ENCODE results near the gene TEAD1. TPM values are rescaled to one million over a fixed set of nuclear protein-coding genes. Genes with fewer than 3 reads are reported as not detected.

The TEAD1 gene
- total and polyA plus RNA-seq, 9 of the 15 experiments (the other 6 are each of a cell fraction or from before 2014, with no cell fraction given) = 1.7 to 17.7 (median 10.8) TPM

DNA sequence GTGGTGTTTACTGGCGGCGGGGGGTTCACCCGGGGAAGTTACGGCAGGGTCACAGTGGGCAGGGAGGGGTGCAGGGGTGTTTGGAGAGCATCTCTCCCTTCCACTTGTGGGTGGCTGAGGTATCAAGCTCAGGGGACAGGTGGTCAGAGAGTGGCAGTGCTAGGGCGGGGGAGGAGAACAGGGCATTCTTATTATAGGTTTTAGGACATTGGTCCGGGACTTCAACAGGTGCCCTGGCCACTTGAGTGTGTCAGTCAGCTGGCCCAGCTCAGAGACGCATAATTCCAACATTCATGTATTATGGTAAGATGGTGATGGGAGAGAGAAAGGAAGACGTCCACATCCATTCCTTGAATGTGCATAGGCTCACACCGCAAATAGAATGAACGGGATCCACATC lies 101.7 kb downstream of the TEAD1 start:
- ChIA-PET CTCF (ENCODE audit: low intra/inter-chr PET ratio) (no interaction called here), POLR2A (interaction anchor here (0.6 to 0.9 kb wide), 4 partner anchors 10 to 80 kb away, joined by 3 read pairs; no protein-coding TSS in a partner anchor)
- Histone ChIP-seq H2AFZ (ENCODE audit: low read depth, low read length) (no peak overlapping the region), H3K4me1 (replicated peaks in 1 of 2; ENCODE audit: control insufficient read depth in 2 of 2, insufficient read depth in 2 of 2, low read length in 2 of 2) (no peaks in the 10 kb centered on the region; a peak in 2 of 5 replicates), H4K20me1 (replicated peaks; ENCODE audit: control insufficient read depth, insufficient read depth, low read length) (no peaks in the 10 kb centered on the region), H3K4me2 (ENCODE audit: insufficient read depth, low read length) (no peak overlapping the region), H3K9me3 (replicated peaks; ENCODE audit: control insufficient read depth, insufficient read depth, low read depth, low read length) (no peaks in the 10 kb centered on the region), H3K9ac (ENCODE audit: insufficient read depth in 1 of 2, low read depth in 2 of 2, low read length in 2 of 2) (no peak overlapping the region), H3K27me3 (ENCODE audit: control insufficient read depth in 2 of 2, insufficient read depth in 2 of 2, low read length in 2 of 2) (no peaks in the 10 kb centered on the region), H3K36me3 (ENCODE audit: control insufficient read depth, insufficient read depth, low read length) (no peaks in the 10 kb centered on the region), H3K4me3 (no peak overlapping the region), H3K27ac (ENCODE audit: extremely low read depth, low read depth, low read length) (no peak overlapping the region), H3K79me2 (ENCODE audit: control insufficient read depth, insufficient read depth, low read length) (no peaks in the 10 kb centered on the region), H3K9me1 (ENCODE audit: control insufficient read depth, insufficient read depth, low read length) (no peaks in the 10 kb centered on the region)
- DNase-seq (ENCODE audit: extremely low read depth in 1 of 4, low spot score in 3 of 4) (no peak), ATAC-seq (no peak), FAIRE-seq (no peak)
- WGBS (ENCODE audit: insufficient coverage, low coverage, missing lambda C conversion rate) = 89% methylated on average over 10 of the region's 10 CpGs
- intact Hi-C loops (cut with micrococcal nuclease) (no loop called here), in situ Hi-C loops (cut with MboI) (no loop called here)
- TF ChIP-seq ZBED1 (IDR thresholded peaks at IDR 0.05) (no peak), ZNF354B (CRISPR knock-in tag; IDR thresholded peaks at IDR 0.05) (no peak), NFXL1 (CRISPR knock-in tag; IDR thresholded peaks at IDR 0.05) (no peak), KDM1A (IDR thresholded peaks at IDR 0.05) (no peak), ZBTB7A (IDR thresholded peaks at IDR 0.05; ENCODE audit: borderline replicate concordance, control insufficient read depth, low read depth, low read length) (no peak), ZNF146 (CRISPR knock-in tag; IDR thresholded peaks at IDR 0.05; ENCODE audit: unreplicated experiment) (no peak), MEIS2 (IDR thresholded peaks at IDR 0.05; ENCODE audit: partially characterized antibody) (no peak), CHD1 (IDR thresholded peaks at IDR 0.05; ENCODE audit: low read length) (no peak), POLR3A (IDR thresholded peaks at IDR 0.05; ENCODE audit: borderline replicate concordance, extremely low read depth, insufficient read depth, insufficient read length) (no peak), NCOA6 (IDR thresholded peaks at IDR 0.05) (no peak), SRF (CRISPR knock-in tag; IDR thresholded peaks at IDR 0.05) (no peak), CHCHD3 (CRISPR knock-in tag; IDR thresholded peaks at IDR 0.05) (no peak), ZNF76 (CRISPR knock-in tag; IDR thresholded peaks at IDR 0.05; ENCODE audit: borderline replicate concordance) (no peak)
- TF ChIP-seq, protein P1, sequence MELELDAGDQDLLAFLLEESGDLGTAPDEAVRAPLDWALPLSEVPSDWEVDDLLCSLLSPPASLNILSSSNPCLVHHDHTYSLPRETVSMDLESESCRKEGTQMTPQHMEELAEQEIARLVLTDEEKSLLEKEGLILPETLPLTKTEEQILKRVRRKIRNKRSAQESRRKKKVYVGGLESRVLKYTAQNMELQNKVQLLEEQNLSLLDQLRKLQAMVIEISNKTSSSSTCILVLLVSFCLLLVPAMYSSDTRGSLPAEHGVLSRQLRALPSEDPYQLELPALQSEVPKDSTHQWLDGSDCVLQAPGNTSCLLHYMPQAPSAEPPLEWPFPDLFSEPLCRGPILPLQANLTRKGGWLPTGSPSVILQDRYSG (tag; conservative IDR thresholded peaks at IDR 0.05; ENCODE audit: low read depth) = no peak
- no TSS peak for BruUV-seq (replicated peaks)
